OCI-LY3 (cell line): ENCODE results near the gene MCU.

ENCODE experiments used
- CTCF ChIP-seq: fragments of 200-600, 300-600 bp; sonication (generic); IDR thresholded peaks from 2 replicates; pipeline ENCODE4 v1.5.1; 2014; ENCODE audit warnings: antibody characterized with exemption, low read length, low read depth
- EZH2phosphoT487 ChIP-seq: fragments of 200-600 bp; shearing (Covaris generic); IDR thresholded peaks from 2 replicates; pipeline ENCODE4 v1.6.1; 2018; ENCODE audit warnings: antibody characterized with exemption, mixed run types, low read depth

- no peak for TF ChIP-seq CTCF
- no peak for TF ChIP-seq EZH2phosphoT487
Measured at GRCh38 chr10:72800000-72800740, 108.2 kb downstream of the MCU start.
